GM20000 (cell line): Measurements from ENCODE around the gene RBM12.

Experiments used
- DNase-seq: peaks from one replicate; pipeline ENCODE4 v3.0.0; 2012; ENCODE audit warnings: low spot score
- CTCF ChIP-seq: IDR thresholded peaks from 2 replicates; pipeline ENCODE4 v1.5.1; 2012; ENCODE audit warnings: mild to moderate bottlenecking, control low read depth; ENCODE audit errors: extremely low read depth, missing control alignments

The RBM12 gene

GRCh38 chr20:35604449-35604747 lies 60.3 kb downstream of the RBM12 start:
- peak; percentile 40 for TF ChIP-seq CTCF
- no peak for DNase-seq

- no peak for TF ChIP-seq CTCF
- no peak for DNase-seq
These were observed 60.8 kb downstream of the RBM12 start for GRCh38 chr20:35603695-35604448.

GRCh38 chr20:35602851-35603495 lies 61.7 kb downstream of the RBM12 start:
- no peak for DNase-seq
- no peak for TF ChIP-seq CTCF

- no peak for DNase-seq
- TF ChIP-seq CTCF, result no peak
These were observed 62.7 kb downstream of the RBM12 start for GRCh38 chr20:35601990-35602389.

GRCh38 chr20:35600993-35601973 lies 63.4 kb downstream of the RBM12 start:
- DNase-seq, result peak; percentile 90
- peak; percentile 52 for TF ChIP-seq CTCF

- TF ChIP-seq CTCF, result no peak
These were observed 64.3 kb downstream of the RBM12 start for GRCh38 chr20:35600176-35600992.

More at GRCh38 chr20:35600176-35600992, 64.3 kb downstream of the RBM12 start:
- DNase-seq, result no peak
